SHP77 (cell line): ENCODE data around the gene CD38.

Experiments
- DNase-seq, 2 experiments: peaks; one replicate each; lab custom pipeline; 2025; lab: John Stamatoyannopoulos, UW

Gene CD38

DNA sequence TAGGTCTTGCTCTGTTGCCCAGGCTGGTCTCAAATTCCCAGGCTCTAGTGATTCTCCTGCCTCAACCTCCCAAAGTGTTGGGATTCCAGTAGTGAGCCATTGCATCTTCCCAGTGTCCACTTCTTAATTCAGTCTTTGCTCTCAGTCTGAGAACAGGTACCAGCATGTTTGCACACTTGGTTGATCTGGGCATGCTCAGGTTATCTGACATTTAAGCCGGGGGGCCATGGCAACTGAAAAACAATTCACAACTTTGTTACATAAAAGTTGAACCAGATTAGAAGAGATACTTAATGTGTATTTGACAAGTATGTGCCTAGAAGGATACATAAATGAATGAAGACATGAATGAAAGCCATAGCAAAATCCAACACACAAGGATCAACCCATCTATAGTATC lies 121.4 kb downstream of the CD38 start:
- DNase-seq, result no peak

DNA sequence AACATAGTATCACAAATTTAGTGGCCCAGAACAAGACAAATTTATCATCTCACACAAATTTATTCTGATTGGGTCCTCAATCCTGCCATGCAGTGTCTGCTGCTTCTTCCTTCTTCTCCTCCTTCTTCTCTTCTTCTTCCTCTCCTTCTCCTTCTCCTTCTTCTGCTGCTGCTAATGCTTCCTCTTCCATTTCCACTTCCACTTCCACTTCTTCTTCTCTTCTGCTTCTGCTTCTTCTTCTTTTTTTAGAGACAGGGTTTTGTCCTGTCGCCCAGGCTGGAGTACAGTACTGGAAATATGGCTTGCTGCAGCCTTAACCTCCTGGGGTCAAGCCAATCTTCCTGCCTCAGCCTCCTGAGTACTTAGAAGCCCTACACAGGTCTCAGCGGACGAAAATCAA lies 122.9 kb downstream of the CD38 start:
- DNase-seq, result no peak

DNA sequence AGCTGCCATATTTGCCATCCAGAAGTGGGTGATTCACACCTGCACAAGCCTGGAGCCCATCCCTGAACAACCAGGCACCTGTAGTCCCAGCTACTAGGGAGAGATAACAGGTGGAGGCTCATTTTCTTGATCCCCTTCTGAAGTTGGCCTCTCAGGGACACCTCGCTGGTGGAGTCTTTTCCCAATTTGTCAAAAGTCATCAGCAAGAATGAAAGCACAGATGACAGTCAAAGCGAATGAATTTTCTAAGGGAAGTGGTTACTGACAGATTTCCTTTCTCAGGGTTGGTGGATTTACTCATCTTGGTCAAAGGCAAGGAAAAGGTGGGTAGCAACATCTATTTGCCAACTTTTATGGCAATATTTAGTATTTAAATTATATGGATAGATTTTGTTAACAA lies 123.9 kb downstream of the CD38 start:
- no peak for DNase-seq

DNA sequence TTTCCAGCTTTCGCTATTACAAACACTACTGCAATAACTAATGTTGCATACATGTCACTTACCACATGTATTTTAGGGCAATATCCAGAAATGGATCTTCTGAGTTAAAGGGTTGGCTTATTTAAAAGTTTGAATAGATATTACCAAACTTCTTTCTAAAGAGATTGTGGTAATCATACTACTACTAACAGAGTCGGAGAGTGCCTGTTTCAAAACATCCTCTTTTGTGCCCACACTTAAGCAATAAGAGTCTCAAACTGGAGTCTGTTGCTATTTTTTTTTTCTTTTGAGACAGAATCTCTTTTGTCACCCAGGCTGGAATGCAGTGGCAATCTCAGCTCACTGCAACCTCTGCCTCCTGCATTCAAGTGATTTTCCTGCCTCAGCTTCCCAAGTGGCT lies 124.6 kb downstream of the CD38 start:
- DNase-seq, result no peak
